GM12878 (cell line): ENCODE results near the gene AOAH.

Experiments
- E2F8 ChIP-seq: fragments of 450-650 bp; IDR thresholded peaks from 2 replicates; pipeline ENCODE4 v1.6.1; 2018; ENCODE audit warnings: mild to moderate bottlenecking, low read depth, moderate library complexity; ENCODE audit not compliant: partially characterized antibody
- EZH2 ChIP-seq: IDR thresholded peaks from 2 replicates; pipeline ENCODE4 v1.6.1; 2012; ENCODE audit warnings: low read depth, mild to moderate bottlenecking, control low read depth, inconsistent platforms, low read length, borderline replicate concordance; ENCODE audit not compliant: control insufficient read depth
- HDAC2 ChIP-seq: fragments of 200-600 bp; sonication (generic); IDR thresholded peaks from 2 replicates; pipeline ENCODE4 v1.6.1; 2017
- MXI1 ChIP-seq: fragments of 150-350 bp; IDR thresholded peaks from 2 replicates; pipeline ENCODE4 v1.6.1; 2011; ENCODE audit warnings: low read depth, mild to moderate bottlenecking, inconsistent platforms, low read length, improper control_type of control experiment
- NFYB ChIP-seq: IDR thresholded peaks from 2 replicates; pipeline ENCODE4 v1.6.1; 2011; ENCODE audit warnings: low read depth, mild to moderate bottlenecking, low read length, improper control_type of control experiment, moderate library complexity; ENCODE audit not compliant: insufficient read depth
- TAF1 ChIP-seq: IDR thresholded peaks from 2 replicates; pipeline ENCODE4 v1.6.1; 2011; ENCODE audit warnings: mild to moderate bottlenecking, low read depth, low read length, borderline replicate concordance
- TCF12 ChIP-seq: IDR thresholded peaks from 2 replicates; pipeline ENCODE4 v1.6.1; 2011; ENCODE audit warnings: low read depth, mild to moderate bottlenecking, low read length
- USF1 ChIP-seq: IDR thresholded peaks from 2 replicates; pipeline ENCODE4 v1.6.1; 2011; ENCODE audit warnings: borderline replicate concordance, low read depth, mild to moderate bottlenecking, moderate library complexity, mixed read lengths, low read length; ENCODE audit not compliant: insufficient read depth; ENCODE audit errors: extremely low read length
- ZNF274 ChIP-seq: IDR thresholded peaks from one replicate; pipeline ENCODE4 v1.8.0; 2011; ENCODE audit not compliant: insufficient read length, insufficient read depth
- TF ChIP-seq, protein P1 (sequence below): IDR thresholded peaks from 2 replicates; pipeline ENCODE4 v1.6.1; 2012; ENCODE audit warnings: low read depth, low read length, improper control_type of control experiment
- TF ChIP-seq, protein P2 (sequence below): fragments of 450-650 bp; IDR thresholded peaks from 2 replicates; pipeline ENCODE4 v1.6.1; 2014; ENCODE audit warnings: mild to moderate bottlenecking
- TF ChIP-seq, protein P3 (sequence below): fragments of 450-650 bp; IDR thresholded peaks from 2 replicates; pipeline ENCODE4 v1.6.1; 2016; ENCODE audit warnings: mild to moderate bottlenecking

- TF ChIP-seq TAF1 (no peak), ZNF274 (no peak), EZH2 (no peak), TCF12 (no peak), MXI1 (no peak), HDAC2 (no peak), USF1 (no peak), NFYB (no peak), E2F8 (no peak)
- TF ChIP-seq, protein P1, sequence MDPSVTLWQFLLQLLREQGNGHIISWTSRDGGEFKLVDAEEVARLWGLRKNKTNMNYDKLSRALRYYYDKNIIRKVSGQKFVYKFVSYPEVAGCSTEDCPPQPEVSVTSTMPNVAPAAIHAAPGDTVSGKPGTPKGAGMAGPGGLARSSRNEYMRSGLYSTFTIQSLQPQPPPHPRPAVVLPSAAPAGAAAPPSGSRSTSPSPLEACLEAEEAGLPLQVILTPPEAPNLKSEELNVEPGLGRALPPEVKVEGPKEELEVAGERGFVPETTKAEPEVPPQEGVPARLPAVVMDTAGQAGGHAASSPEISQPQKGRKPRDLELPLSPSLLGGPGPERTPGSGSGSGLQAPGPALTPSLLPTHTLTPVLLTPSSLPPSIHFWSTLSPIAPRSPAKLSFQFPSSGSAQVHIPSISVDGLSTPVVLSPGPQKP, result no peak
- TF ChIP-seq, protein P2, sequence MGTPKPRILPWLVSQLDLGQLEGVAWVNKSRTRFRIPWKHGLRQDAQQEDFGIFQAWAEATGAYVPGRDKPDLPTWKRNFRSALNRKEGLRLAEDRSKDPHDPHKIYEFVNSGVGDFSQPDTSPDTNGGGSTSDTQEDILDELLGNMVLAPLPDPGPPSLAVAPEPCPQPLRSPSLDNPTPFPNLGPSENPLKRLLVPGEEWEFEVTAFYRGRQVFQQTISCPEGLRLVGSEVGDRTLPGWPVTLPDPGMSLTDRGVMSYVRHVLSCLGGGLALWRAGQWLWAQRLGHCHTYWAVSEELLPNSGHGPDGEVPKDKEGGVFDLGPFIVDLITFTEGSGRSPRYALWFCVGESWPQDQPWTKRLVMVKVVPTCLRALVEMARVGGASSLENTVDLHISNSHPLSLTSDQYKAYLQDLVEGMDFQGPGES, result no peak
- TF ChIP-seq, protein P3, sequence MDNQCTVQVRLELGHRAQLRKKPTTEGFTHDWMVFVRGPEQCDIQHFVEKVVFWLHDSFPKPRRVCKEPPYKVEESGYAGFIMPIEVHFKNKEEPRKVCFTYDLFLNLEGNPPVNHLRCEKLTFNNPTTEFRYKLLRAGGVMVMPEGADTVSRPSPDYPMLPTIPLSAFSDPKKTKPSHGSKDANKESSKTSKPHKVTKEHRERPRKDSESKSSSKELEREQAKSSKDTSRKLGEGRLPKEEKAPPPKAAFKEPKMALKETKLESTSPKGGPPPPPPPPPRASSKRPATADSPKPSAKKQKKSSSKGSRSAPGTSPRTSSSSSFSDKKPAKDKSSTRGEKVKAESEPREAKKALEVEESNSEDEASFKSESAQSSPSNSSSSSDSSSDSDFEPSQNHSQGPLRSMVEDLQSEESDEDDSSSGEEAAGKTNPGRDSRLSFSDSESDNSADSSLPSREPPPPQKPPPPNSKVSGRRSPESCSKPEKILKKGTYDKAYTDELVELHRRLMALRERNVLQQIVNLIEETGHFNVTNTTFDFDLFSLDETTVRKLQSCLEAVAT, result no peak
Observed at GRCh38 chr7:36728143-36728542, 3.8 kb upstream of the AOAH start.
